Measurements from ENCODE around the gene IL18. TPM values are rescaled to one million over a fixed set of nuclear protein-coding genes. Genes with fewer than 3 reads are reported as not detected.

Gene IL18
- total RNA-seq, 1 experiment from 2014 or later: 0.31 TPM

GRCh38 chr11:112159098-112160065, 4.5 kb downstream of the IL18 start:
- TF ChIP-seq, protein P1, sequence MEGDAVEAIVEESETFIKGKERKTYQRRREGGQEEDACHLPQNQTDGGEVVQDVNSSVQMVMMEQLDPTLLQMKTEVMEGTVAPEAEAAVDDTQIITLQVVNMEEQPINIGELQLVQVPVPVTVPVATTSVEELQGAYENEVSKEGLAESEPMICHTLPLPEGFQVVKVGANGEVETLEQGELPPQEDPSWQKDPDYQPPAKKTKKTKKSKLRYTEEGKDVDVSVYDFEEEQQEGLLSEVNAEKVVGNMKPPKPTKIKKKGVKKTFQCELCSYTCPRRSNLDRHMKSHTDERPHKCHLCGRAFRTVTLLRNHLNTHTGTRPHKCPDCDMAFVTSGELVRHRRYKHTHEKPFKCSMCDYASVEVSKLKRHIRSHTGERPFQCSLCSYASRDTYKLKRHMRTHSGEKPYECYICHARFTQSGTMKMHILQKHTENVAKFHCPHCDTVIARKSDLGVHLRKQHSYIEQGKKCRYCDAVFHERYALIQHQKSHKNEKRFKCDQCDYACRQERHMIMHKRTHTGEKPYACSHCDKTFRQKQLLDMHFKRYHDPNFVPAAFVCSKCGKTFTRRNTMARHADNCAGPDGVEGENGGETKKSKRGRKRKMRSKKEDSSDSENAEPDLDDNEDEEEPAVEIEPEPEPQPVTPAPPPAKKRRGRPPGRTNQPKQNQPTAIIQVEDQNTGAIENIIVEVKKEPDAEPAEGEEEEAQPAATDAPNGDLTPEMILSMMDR (conservative IDR thresholded peaks at IDR 0.05): no peak
- Histone ChIP-seq H4K91ac (ENCODE audit: insufficient read length, low read depth, low read length) (no peak overlapping the region), H2AK5ac (ENCODE audit: insufficient read length, low read length) (no peak overlapping the region), H3K14ac (ENCODE audit: insufficient read depth, low read length) (no peak overlapping the region), H3K23me2 (ENCODE audit: insufficient read length, low read depth, low read length, poor library complexity, severe bottlenecking) (no peaks in the 10 kb centered on the region), H3K9ac (ENCODE audit: extremely low read depth, insufficient read length, low read length) (no peak overlapping the region), H2AFZ (ENCODE audit: low read length) (no peak overlapping the region), H3K79me2 (ENCODE audit: insufficient read depth, low read length) (no peaks in the 10 kb centered on the region), H2BK5ac (ENCODE audit: insufficient read length, low read length) (no peak overlapping the region), H3K56ac (ENCODE audit: insufficient read length, low read depth, low read length) (no peak overlapping the region), H4K8ac (replicated peaks; ENCODE audit: insufficient read length, low read depth, low read length) (no peak overlapping the region), H3K18ac (ENCODE audit: insufficient read length, low read depth, low read length) (no peak overlapping the region), H2BK12ac (ENCODE audit: insufficient read length, low read depth, low read length) (no peak overlapping the region), H3K4me1 (ENCODE audit: insufficient read depth, low read length) (no peaks in the 10 kb centered on the region), H3K4me2 (ENCODE audit: insufficient read depth, insufficient read length, low read length) (no peak overlapping the region), H2BK15ac (ENCODE audit: low read depth, low read length) (no peak overlapping the region), H4K20me1 (ENCODE audit: control insufficient read depth, insufficient read depth, insufficient read length) (no peaks in the 10 kb centered on the region), H3K27me3 (ENCODE audit: insufficient read depth, low read length) (no peaks in the 10 kb centered on the region), H2BK20ac (ENCODE audit: low read depth, low read length, poor library complexity, severe bottlenecking) (no peak overlapping the region), H3K79me1 (ENCODE audit: insufficient read depth, low read depth, low read length, poor library complexity, severe bottlenecking) (no peaks in the 10 kb centered on the region), H3T11ph (ENCODE audit: low read length) (no peak overlapping the region), H3K23ac (ENCODE audit: insufficient read length, low read depth, low read length) (no peak overlapping the region), H2BK120ac (ENCODE audit: low read depth, low read length, poor library complexity, severe bottlenecking) (no peak overlapping the region), H4K5ac (ENCODE audit: insufficient read length, low read depth, low read length) (no peak overlapping the region), H3K9me3 (ENCODE audit: control insufficient read depth, low read depth, low read length) (no peaks in the 10 kb centered on the region), H3K4ac (ENCODE audit: low read depth, low read length) (no peak overlapping the region), H3K27ac (ENCODE audit: insufficient read length, low read depth, low read length) (no peak overlapping the region)
- no peaks in the 10 kb centered on the region for H3K36me3 Mint-ChIP-seq (ENCODE audit: insufficient read depth in 1 of 3, low read depth in 3 of 3)
- no peak overlapping the region for H3K27ac Mint-ChIP-seq
- no peaks in the 10 kb centered on the region for H3K9me3 Mint-ChIP-seq
- DNase-seq: no peak
- H3K27me3 Mint-ChIP-seq (ENCODE audit: low read depth): no peaks in the 10 kb centered on the region
- H3K4me1 Mint-ChIP-seq: peaks cover 7 to 8% of the 10 kb centered on the region in 2 experiments
- no CpG with 5 or more reads among the region's 7 CpGs for WGBS (ENCODE audit: extremely low coverage, insufficient read length, low lambda C conversion rate)
- H3K4me3 Mint-ChIP-seq: no peak overlapping the region

Data from H9 (cell line).